Measurements from ENCODE around the gene SAMD7.

Gene SAMD7

GRCh38 chr3:169869484-169870220, 41.7 kb upstream of the SAMD7 start, which contains the start of gene LRRC31:
Gene LRRC31, minus strand, starts transcription at chr3:169869935. Its CDS starts 128 bp downstream, at chr3:169869807.
- no peak for TF ChIP-seq CTCF (IDR thresholded peaks at IDR 0.05; ENCODE audit: low read depth, low read length)
- no peak within 1 kb of the TSS for H3K4me3 ChIP-seq (ENCODE audit: low read depth, low read length)

GRCh38 chr3:169871129-169871886, 40.1 kb upstream of the SAMD7 start:
- no peak overlapping the region for H3K4me3 ChIP-seq (ENCODE audit: low read depth, low read length)
- TF ChIP-seq CTCF (IDR thresholded peaks at IDR 0.05; ENCODE audit: low read depth, low read length) = no peak

GRCh38 chr3:169879013-169879557, 32.3 kb upstream of the SAMD7 start:
- TF ChIP-seq CTCF (IDR thresholded peaks at IDR 0.05; ENCODE audit: low read depth, low read length) = no peak

GRCh38 chr3:169879845-169880575, 31.4 kb upstream of the SAMD7 start:
- H3K4me3 ChIP-seq (ENCODE audit: low read depth, low read length) = no peak overlapping the region
- TF ChIP-seq CTCF (IDR thresholded peaks at IDR 0.05; ENCODE audit: low read depth, low read length) = no peak

More at GRCh38 chr3:169879013-169879557, 32.3 kb upstream of the SAMD7 start:
- H3K4me3 ChIP-seq (ENCODE audit: low read depth, low read length) = no peak overlapping the region

GRCh38 chr3:169880576-169881250, 30.7 kb upstream of the SAMD7 start:
- TF ChIP-seq CTCF (IDR thresholded peaks at IDR 0.05; ENCODE audit: low read depth, low read length) = no peak
- no peak overlapping the region for H3K4me3 ChIP-seq (ENCODE audit: low read depth, low read length)

GRCh38 chr3:169886671-169887070, 24.7 kb upstream of the SAMD7 start:
- H3K4me3 ChIP-seq (ENCODE audit: low read depth, low read length) = no peak overlapping the region
- TF ChIP-seq CTCF (IDR thresholded peaks at IDR 0.05; ENCODE audit: low read depth, low read length) = no peak

Measured in WI38 (cell line).